Measurements from ENCODE around the gene TNRC18. TPM values are rescaled to one million over a fixed set of nuclear protein-coding genes. Genes with fewer than 3 reads are reported as not detected.

TNRC18 gene
- total RNA-seq, 5 donors from 2014 or later (not counting 1 experiment from before 2014, with no cell fraction given), result 58.8 to 71.0 (median 62.6) TPM

GRCh38 chr7:5420067-5420880 lies 3.4 kb downstream of the TNRC18 start:
- ChIA-PET CTCF (no interaction called here), POLR2A (no interaction called here)
- Histone ChIP-seq H3K4me3 (ENCODE audit: control insufficient read depth in 1 of 2, extremely low read depth in 1 of 2, low read length in 1 of 2) (peak overlapping the region; percentile 34 to 67), H3K9me3 (no peaks in the 10 kb centered on the region), H3K4me1 (ENCODE audit: control insufficient read depth in 1 of 2, extremely low read depth in 1 of 2, insufficient read depth in 2 of 2, low read length in 2 of 2) (peaks cover 19 to 71% of the 10 kb centered on the region in 2 experiments), H3K27ac (ENCODE audit: low read length) (no peak overlapping the region), H3K27me3 (replicated peaks in 1 of 2; ENCODE audit: control insufficient read depth in 2 of 2, extremely low read depth in 1 of 2, insufficient read depth in 2 of 2, low read length in 1 of 2) (peaks cover 0 to 94% of the 10 kb centered on the region in 2 experiments), H3K36me3 (ENCODE audit: control insufficient read depth in 2 of 2, extremely low read depth in 1 of 2, insufficient read depth in 1 of 2, low read length in 1 of 2) (no peaks in the 10 kb centered on the region)
- no peaks in the 10 kb centered on the region for H3K36me3 Mint-ChIP-seq
- DNase-seq, result peak in 2 of 35 experiments; percentile 20 to 44
- peak overlapping the region; percentile 58 to 80 (median 64) for H3K4me3 Mint-ChIP-seq
- H3K27me3 Mint-ChIP-seq, result peaks cover 42 to 72% of the 10 kb centered on the region in 2 donors
- H3K9me3 Mint-ChIP-seq, result no peaks in the 10 kb centered on the region
- peak in 2 of 4 experiments; percentile 10 to 25 for ATAC-seq (replicated peaks in 1 of 4)
- H3K27ac Mint-ChIP-seq, result no peak overlapping the region
- 1% methylated on average over 78 of the region's 85 CpGs for WGBS (ENCODE audit: insufficient coverage)
- H3K4me1 Mint-ChIP-seq, result peaks cover 37 to 52% (median 41%) of the 10 kb centered on the region in 3 donors

DNA sequence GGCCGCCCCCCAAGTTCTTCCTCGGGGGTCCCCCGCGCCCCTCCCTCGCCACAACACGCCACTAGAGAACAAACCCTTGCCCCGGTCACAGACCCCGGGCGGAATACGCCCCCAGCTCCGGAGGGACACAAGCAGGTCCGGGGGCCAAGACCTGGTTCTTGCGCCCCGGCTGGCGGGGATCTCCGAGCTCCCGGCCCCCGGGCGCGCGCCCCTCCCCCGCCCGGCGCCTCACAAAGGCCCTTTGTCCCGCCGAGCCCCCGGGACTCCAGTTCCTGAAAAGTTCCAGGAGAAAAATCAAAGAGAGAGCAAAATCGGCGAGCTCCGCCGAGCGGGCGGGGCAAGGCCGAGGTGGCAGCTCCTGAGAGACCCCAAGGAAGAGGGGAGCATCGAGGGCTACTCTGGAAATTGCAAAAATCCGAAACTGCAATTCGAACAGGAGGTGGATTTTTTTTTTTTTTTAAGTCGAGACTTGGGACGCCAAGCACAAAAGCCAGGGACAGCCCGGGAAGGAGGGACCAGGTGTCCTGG lies 4.0 kb downstream of the TNRC18 start:
- H3K9me3 Mint-ChIP-seq, result no peaks in the 10 kb centered on the region
- peaks cover 38 to 70% of the 10 kb centered on the region in 2 donors for H3K27me3 Mint-ChIP-seq
- H3K9me3 ChIP-seq, result no peaks in the 10 kb centered on the region
- DNase-seq (no peak), ATAC-seq (replicated peaks in 1 of 4) (no peak)
- POLR2A ChIA-PET, result no interaction called here
- H3K4me3 Mint-ChIP-seq, result peak overlapping the region; percentile 63 to 80 (median 74)
- peaks cover 17 to 65% of the 10 kb centered on the region in 2 experiments for H3K4me1 ChIP-seq (ENCODE audit: control insufficient read depth in 1 of 2, extremely low read depth in 1 of 2, insufficient read depth in 2 of 2, low read length in 2 of 2)
- H3K4me3 ChIP-seq (ENCODE audit: control insufficient read depth in 1 of 2, extremely low read depth in 1 of 2, low read length in 1 of 2), result peak overlapping the region; percentile 34 to 67
- CTCF ChIA-PET, result no interaction called here
- H3K36me3 Mint-ChIP-seq, result no peaks in the 10 kb centered on the region
- peaks cover 30 to 45% (median 37%) of the 10 kb centered on the region in 3 donors for H3K4me1 Mint-ChIP-seq
- H3K27ac Mint-ChIP-seq, result no peak overlapping the region
- 2% methylated on average over 38 of the region's 40 CpGs for WGBS (ENCODE audit: insufficient coverage)
- H3K36me3 ChIP-seq (ENCODE audit: control insufficient read depth in 2 of 2, extremely low read depth in 1 of 2, insufficient read depth in 1 of 2, low read length in 1 of 2), result no peaks in the 10 kb centered on the region
- no peak overlapping the region for H3K27ac ChIP-seq (ENCODE audit: low read length)
- H3K27me3 ChIP-seq (replicated peaks in 1 of 2; ENCODE audit: control insufficient read depth in 2 of 2, extremely low read depth in 1 of 2, insufficient read depth in 2 of 2, low read length in 1 of 2), result peaks cover 0 to 91% of the 10 kb centered on the region in 2 experiments

DNA sequence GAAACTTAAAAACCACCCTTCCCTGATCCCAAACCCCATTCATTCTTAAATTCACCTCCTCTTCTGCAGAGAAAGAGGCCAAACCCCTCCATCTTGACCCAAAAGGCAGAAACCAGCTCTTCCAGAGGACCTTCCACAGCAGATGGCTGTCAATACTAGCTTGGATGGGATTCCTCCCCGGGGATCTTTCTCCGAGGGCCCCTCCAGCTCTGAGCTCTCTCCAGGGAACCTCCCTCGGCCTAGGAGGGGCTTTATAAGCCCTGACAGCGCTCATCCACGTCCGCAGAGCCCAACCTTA lies 5.4 kb downstream of the TNRC18 start:
- no peaks in the 10 kb centered on the region for H3K9me3 Mint-ChIP-seq
- peaks cover 24 to 37% (median 29%) of the 10 kb centered on the region in 3 donors for H3K4me1 Mint-ChIP-seq
- POLR2A ChIA-PET, result no interaction called here
- CTCF ChIA-PET, result no interaction called here
- ATAC-seq (replicated peaks in 1 of 4) (no peak), DNase-seq (no peak)
- no peaks in the 10 kb centered on the region for H3K9me3 ChIP-seq
- H3K27ac Mint-ChIP-seq, result no peak overlapping the region
- H3K4me3 Mint-ChIP-seq, result peak overlapping the region; percentile 23 to 80 (median 25)
- 36% methylated on average over 4 of the region's 6 CpGs for WGBS (ENCODE audit: insufficient coverage)
- H3K36me3 Mint-ChIP-seq, result no peaks in the 10 kb centered on the region
- H3K27ac ChIP-seq (ENCODE audit: low read length), result no peak overlapping the region
- H3K4me1 ChIP-seq (ENCODE audit: control insufficient read depth in 1 of 2, extremely low read depth in 1 of 2, insufficient read depth in 2 of 2, low read length in 2 of 2), result peaks cover 15 to 52% of the 10 kb centered on the region in 2 experiments
- peaks cover 34 to 68% of the 10 kb centered on the region in 2 donors for H3K27me3 Mint-ChIP-seq
- no peaks in the 10 kb centered on the region for H3K36me3 ChIP-seq (ENCODE audit: control insufficient read depth in 2 of 2, extremely low read depth in 1 of 2, insufficient read depth in 1 of 2, low read length in 1 of 2)
- no peak overlapping the region for H3K4me3 ChIP-seq (ENCODE audit: control insufficient read depth in 1 of 2, extremely low read depth in 1 of 2, low read length in 1 of 2)
- H3K27me3 ChIP-seq (replicated peaks in 1 of 2; ENCODE audit: control insufficient read depth in 2 of 2, extremely low read depth in 1 of 2, insufficient read depth in 2 of 2, low read length in 1 of 2), result peaks cover 0 to 84% of the 10 kb centered on the region in 2 experiments

GRCh38 chr7:5417106-5418071 lies 6.2 kb downstream of the TNRC18 start:
- CTCF ChIA-PET, result interaction anchor here in 1 of 2 donors (0.7 to 1.4 kb wide), 3 partner anchors 8 to 33 kb away, joined by 3 to 5 read pairs (median 3); no protein-coding TSS in a partner anchor
- H3K36me3 ChIP-seq (ENCODE audit: control insufficient read depth in 2 of 2, extremely low read depth in 1 of 2, insufficient read depth in 1 of 2, low read length in 1 of 2), result no peaks in the 10 kb centered on the region
- Mint-ChIP-seq H3K36me3 (no peaks in the 10 kb centered on the region), H3K27ac (no peak overlapping the region), H3K9me3 (no peaks in the 10 kb centered on the region), H3K4me1 (peaks cover 19 to 31% (median 25%) of the 10 kb centered on the region in 3 donors), H3K4me3 (no peak overlapping the region), H3K27me3 (peaks cover 29 to 64% of the 10 kb centered on the region in 2 donors)
- peaks cover 12 to 44% of the 10 kb centered on the region in 2 experiments for H3K4me1 ChIP-seq (ENCODE audit: control insufficient read depth in 1 of 2, extremely low read depth in 1 of 2, insufficient read depth in 2 of 2, low read length in 2 of 2)
- 54% methylated on average over 3 of the region's 15 CpGs for WGBS (ENCODE audit: insufficient coverage)
- DNase-seq, result no peak
- POLR2A ChIA-PET, result no interaction called here
- H3K27me3 ChIP-seq (replicated peaks in 1 of 2; ENCODE audit: control insufficient read depth in 2 of 2, extremely low read depth in 1 of 2, insufficient read depth in 2 of 2, low read length in 1 of 2), result peaks cover 0 to 79% of the 10 kb centered on the region in 2 experiments
- H3K9me3 ChIP-seq, result no peaks in the 10 kb centered on the region
- ATAC-seq (replicated peaks in 1 of 4), result no peak
- H3K27ac ChIP-seq (ENCODE audit: low read length), result no peak overlapping the region
- H3K4me3 ChIP-seq (ENCODE audit: control insufficient read depth in 1 of 2, extremely low read depth in 1 of 2, low read length in 1 of 2), result no peak overlapping the region

DNA sequence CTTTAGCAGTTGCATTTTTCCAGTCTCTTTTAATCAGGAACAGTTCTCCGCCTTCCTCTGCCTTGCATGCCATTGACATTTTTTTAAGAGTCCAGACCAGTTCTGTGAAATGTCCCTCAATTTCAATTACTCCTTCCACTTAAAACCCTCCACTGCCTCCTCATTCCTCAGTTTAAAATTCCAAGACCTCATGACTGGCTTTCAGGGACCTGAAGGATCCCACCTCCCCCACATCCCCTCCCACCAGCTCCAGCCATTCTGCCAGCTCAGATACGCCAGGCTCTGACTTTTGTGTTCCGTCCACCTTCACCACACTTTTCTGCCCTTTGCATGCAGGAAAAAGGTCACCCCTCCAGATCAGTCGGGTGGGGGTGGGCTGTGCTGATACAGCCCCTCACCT lies 8.7 kb downstream of the TNRC18 start:
- no peaks in the 10 kb centered on the region for H3K9me3 Mint-ChIP-seq
- no peaks in the 10 kb centered on the region for H3K9me3 ChIP-seq
- H3K36me3 Mint-ChIP-seq, result no peaks in the 10 kb centered on the region
- no peak overlapping the region for H3K27ac ChIP-seq (ENCODE audit: low read length)
- no peak overlapping the region for H3K27ac Mint-ChIP-seq
- peaks cover 0 to 57% of the 10 kb centered on the region in 2 experiments for H3K27me3 ChIP-seq (replicated peaks in 1 of 2; ENCODE audit: control insufficient read depth in 2 of 2, extremely low read depth in 1 of 2, insufficient read depth in 2 of 2, low read length in 1 of 2)
- no peak overlapping the region for H3K4me3 ChIP-seq (ENCODE audit: control insufficient read depth in 1 of 2, extremely low read depth in 1 of 2, low read length in 1 of 2)
- peaks cover 6 to 20% of the 10 kb centered on the region in 2 experiments for H3K4me1 ChIP-seq (ENCODE audit: control insufficient read depth in 1 of 2, extremely low read depth in 1 of 2, insufficient read depth in 2 of 2, low read length in 2 of 2)
- ATAC-seq (replicated peaks in 1 of 4), result no peak
- 82% methylated on average over 3 of the region's 4 CpGs for WGBS (ENCODE audit: insufficient coverage)
- H3K4me1 Mint-ChIP-seq, result peaks cover 11 to 16% (median 16%) of the 10 kb centered on the region in 3 donors
- no peaks in the 10 kb centered on the region for H3K36me3 ChIP-seq (ENCODE audit: control insufficient read depth in 2 of 2, extremely low read depth in 1 of 2, insufficient read depth in 1 of 2, low read length in 1 of 2)
- H3K27me3 Mint-ChIP-seq, result peaks cover 24 to 55% of the 10 kb centered on the region in 2 donors
- POLR2A ChIA-PET, result no interaction called here
- CTCF ChIA-PET, result no interaction called here
- DNase-seq, result no peak
- H3K4me3 Mint-ChIP-seq, result no peak overlapping the region

- POLR2A ChIA-PET, result no interaction called here
- peaks cover 16 to 51% of the 10 kb centered on the region in 2 donors for H3K27me3 Mint-ChIP-seq
- no peak for ATAC-seq (replicated peaks in 1 of 4)
- Histone ChIP-seq H3K27me3 (replicated peaks in 1 of 2; ENCODE audit: control insufficient read depth in 2 of 2, extremely low read depth in 1 of 2, insufficient read depth in 2 of 2, low read length in 1 of 2) (peaks cover 0 to 44% of the 10 kb centered on the region in 2 experiments), H3K36me3 (ENCODE audit: control insufficient read depth in 2 of 2, extremely low read depth in 1 of 2, insufficient read depth in 1 of 2, low read length in 1 of 2) (no peaks in the 10 kb centered on the region), H3K4me3 (ENCODE audit: control insufficient read depth in 1 of 2, extremely low read depth in 1 of 2, low read length in 1 of 2) (no peak overlapping the region), H3K4me1 (ENCODE audit: control insufficient read depth in 1 of 2, extremely low read depth in 1 of 2, insufficient read depth in 2 of 2, low read length in 2 of 2) (peaks cover 0 to 5% of the 10 kb centered on the region in 2 experiments), H3K9me3 (no peaks in the 10 kb centered on the region), H3K27ac (ENCODE audit: low read length) (no peak overlapping the region)
- H3K4me1 Mint-ChIP-seq, result peaks cover 3 to 4% (median 3%) of the 10 kb centered on the region in 3 donors
- CTCF ChIA-PET, result no interaction called here
- H3K36me3 Mint-ChIP-seq, result no peaks in the 10 kb centered on the region
- H3K27ac Mint-ChIP-seq, result no peak overlapping the region
- DNase-seq, result no peak
- WGBS (ENCODE audit: insufficient coverage), result 61% methylated on average over 4 of the region's 6 CpGs
- H3K4me3 Mint-ChIP-seq, result no peak overlapping the region
- H3K9me3 Mint-ChIP-seq, result no peaks in the 10 kb centered on the region
These were observed 10.2 kb downstream of the TNRC18 start for GRCh38 chr7:5413449-5413786.
